Activated CD8-positive, alpha-beta T cell treated with anti-CD3 and anti-CD28 coated beads for 36 hours (primary cell): ENCODE results near the gene HEPACAM. TPM values are rescaled to one million over a fixed set of nuclear protein-coding genes. Genes with fewer than 3 reads are reported as not detected.
A peak's percentile ranks its signal among the peaks of the same experiment; 100 is the strongest.

ENCODE experiments used
- ATAC-seq: fragments of 200-7000 bp; cut with Tn5 transposase; one replicate; pipeline ENCODE4 v1.10.0; 2021; ENCODE audit warnings: mild to moderate bottlenecking, moderate library complexity
- CTCF ChIA-PET: fragments of 350-600 bp; sonication (Branson Sonifier 250); formaldehyde crosslinking; loops from one replicate; lab custom pipeline; 2021; ENCODE audit warnings: antibody characterized with exemption; lab: Charles Lee
- POLR2A ChIA-PET: fragments of 350-600 bp; sonication (Branson Sonifier 250); formaldehyde crosslinking; loops from one replicate; lab custom pipeline; 2021; ENCODE audit warnings: antibody characterized with exemption; lab: Charles Lee
- DNase-seq: peaks from one replicate; pipeline ENCODE4 v3.0.0-alpha.2; 2020
- H3K27ac Mint-ChIP-seq: one replicate; pipeline ENCODE4 v1.8.0; 2021; ENCODE audit warnings: mild to moderate bottlenecking, mixed read lengths
- H3K27me3 Mint-ChIP-seq: one replicate; pipeline ENCODE4 v1.8.0; 2021; ENCODE audit warnings: mixed read lengths
- H3K36me3 Mint-ChIP-seq: one replicate; pipeline ENCODE4 v1.8.0; 2021; ENCODE audit warnings: low read depth, mixed read lengths
- H3K4me1 Mint-ChIP-seq: one replicate; pipeline ENCODE4 v1.8.0; 2021; ENCODE audit warnings: low read depth, mixed read lengths
- H3K4me3 Mint-ChIP-seq: one replicate; pipeline ENCODE4 v1.8.0; 2021; ENCODE audit warnings: mild to moderate bottlenecking, moderate library complexity, mixed read lengths
- H3K9me3 Mint-ChIP-seq: one replicate; pipeline ENCODE4 v1.8.0; 2021; ENCODE audit warnings: mixed read lengths
- CTCF ChIP-seq: fragments of 200-600 bp; IDR thresholded peaks from one replicate; pipeline ENCODE4 v1.8.0; 2022; ENCODE audit warnings: antibody characterized with exemption, mild to moderate bottlenecking
- intact Hi-C: fragments of 100-400 bp; cut with micrococcal nuclease; formaldehyde crosslinking; loops from one replicate; pipeline ENCODE4 v1.10.0; 2022
- total RNA-seq, 2 experiments: library from RNA; stranded (reverse); gene quantifications; one replicate each; pipeline ENCODE4 v1.2.3, GENCODE V29; 2021

Gene HEPACAM
- total RNA-seq, 2 experiments from 2014 or later, result 0.11 TPM; not detected in 1

- Mint-ChIP-seq H3K36me3 (peaks cover 8% of the 10 kb centered on the region), H3K4me1 (peaks cover 11% of the 10 kb centered on the region), H3K27me3 (no peaks in the 10 kb centered on the region), H3K27ac (no peak overlapping the region), H3K9me3 (peaks cover 13% of the 10 kb centered on the region), H3K4me3 (no peak overlapping the region)
- DNase-seq, result no peak
- no peak for TF ChIP-seq CTCF
- ChIA-PET POLR2A (no interaction called here), CTCF (interaction anchor here (0.6 to 1.8 kb wide), 6 partner anchors 8 to 190 kb away, joined by 3 to 4 read pairs (median 3); no protein-coding TSS in a partner anchor)
- intact Hi-C loops, result no loop called here
- no peak for ATAC-seq
Observed at GRCh38 chr11:124951341-124951740, 15.5 kb upstream of the HEPACAM start.

- peaks cover 11% of the 10 kb centered on the region for H3K4me1 Mint-ChIP-seq
- ChIA-PET POLR2A (interaction anchor here (1.3 kb wide), 1 partner anchor 10 kb away, joined by 4 read pairs; no protein-coding TSS in a partner anchor), CTCF (interaction anchor here (0.6 to 2.0 kb wide), 11 partner anchors 7 to 395 kb away, joined by 3 to 6 read pairs (median 3); partner anchors contain the start of gene ROBO3)
- H3K4me3 Mint-ChIP-seq, result no peak overlapping the region
- DNase-seq (peak; percentile 38), ATAC-seq (peak; percentile 28)
- H3K27me3 Mint-ChIP-seq, result no peaks in the 10 kb centered on the region
- intact Hi-C loops, result no loop called here
- TF ChIP-seq CTCF, result no peak
- peaks cover 13% of the 10 kb centered on the region for H3K9me3 Mint-ChIP-seq
- peaks cover 8% of the 10 kb centered on the region for H3K36me3 Mint-ChIP-seq
- H3K27ac Mint-ChIP-seq, result peak overlapping the region; percentile 40
Observed at GRCh38 chr11:124950601-124951330, 14.9 kb upstream of the HEPACAM start.

- no peaks in the 10 kb centered on the region for H3K27me3 Mint-ChIP-seq
- H3K36me3 Mint-ChIP-seq, result peaks cover 8% of the 10 kb centered on the region
- H3K4me1 Mint-ChIP-seq, result peaks cover 23% of the 10 kb centered on the region
- intact Hi-C loops, result no loop called here
- no peak overlapping the region for H3K27ac Mint-ChIP-seq
- peaks cover 13% of the 10 kb centered on the region for H3K9me3 Mint-ChIP-seq
- DNase-seq, result no peak
- ChIA-PET POLR2A (no interaction called here), CTCF (no interaction called here)
- TF ChIP-seq CTCF, result no peak
- H3K4me3 Mint-ChIP-seq, result no peak overlapping the region
- no peak for ATAC-seq
Observed at GRCh38 chr11:124946735-124947141, 10.9 kb upstream of the HEPACAM start.

GRCh38 chr11:124945826-124946225 lies 10.0 kb upstream of the HEPACAM start:
- peaks cover 23% of the 10 kb centered on the region for H3K4me1 Mint-ChIP-seq
- peaks cover 8% of the 10 kb centered on the region for H3K36me3 Mint-ChIP-seq
- no peak for TF ChIP-seq CTCF
- no peak overlapping the region for H3K4me3 Mint-ChIP-seq
- CTCF ChIA-PET, result interaction anchor here (0.7 to 0.9 kb wide), 3 partner anchors 8 to 109 kb away, joined by 3 to 4 read pairs (median 4); no protein-coding TSS in a partner anchor
- peaks cover 13% of the 10 kb centered on the region for H3K9me3 Mint-ChIP-seq
- POLR2A ChIA-PET, result no interaction called here
- no peaks in the 10 kb centered on the region for H3K27me3 Mint-ChIP-seq
- H3K27ac Mint-ChIP-seq, result no peak overlapping the region
- ATAC-seq (no peak), DNase-seq (no peak)
- intact Hi-C loops, result no loop called here

GRCh38 chr11:124944565-124944964 lies 8.7 kb upstream of the HEPACAM start:
- Mint-ChIP-seq H3K4me3 (no peak overlapping the region), H3K9me3 (peaks cover 13% of the 10 kb centered on the region), H3K27ac (no peak overlapping the region), H3K27me3 (no peaks in the 10 kb centered on the region), H3K4me1 (peaks cover 22% of the 10 kb centered on the region), H3K36me3 (peaks cover 8% of the 10 kb centered on the region)
- POLR2A ChIA-PET, result interaction anchor here (1.4 kb wide), 1 partner anchor 9 kb away, joined by 7 read pairs; the partner anchor contains the start of gene CCDC15
- CTCF ChIA-PET, result interaction anchor here (0.6 to 1.6 kb wide), 4 partner anchors 26 to 180 kb away, joined by 3 to 4 read pairs (median 4); partner anchors contain the start of gene HEPN1
- intact Hi-C loops, result no loop called here
- TF ChIP-seq CTCF, result no peak
- ATAC-seq (no peak), DNase-seq (no peak)
